Activated effector memory CD4-positive, alpha-beta T cell treated with anti-CD3 and anti-CD28 coated beads, Interleukin-2, amount 50 U/mL, for 16 hours (primary cell): ENCODE results near the gene NFKB1.
"Not testable (repeated sequence)": the region's sequence is repeated elsewhere in the genome, so short reads cannot be mapped to it uniquely, and the experiment has no call there.

Experiments used
- DNase-seq: peaks from one replicate; pipeline ENCODE4 v3.0.0-alpha.2; 2020

The NFKB1 gene, protein sequence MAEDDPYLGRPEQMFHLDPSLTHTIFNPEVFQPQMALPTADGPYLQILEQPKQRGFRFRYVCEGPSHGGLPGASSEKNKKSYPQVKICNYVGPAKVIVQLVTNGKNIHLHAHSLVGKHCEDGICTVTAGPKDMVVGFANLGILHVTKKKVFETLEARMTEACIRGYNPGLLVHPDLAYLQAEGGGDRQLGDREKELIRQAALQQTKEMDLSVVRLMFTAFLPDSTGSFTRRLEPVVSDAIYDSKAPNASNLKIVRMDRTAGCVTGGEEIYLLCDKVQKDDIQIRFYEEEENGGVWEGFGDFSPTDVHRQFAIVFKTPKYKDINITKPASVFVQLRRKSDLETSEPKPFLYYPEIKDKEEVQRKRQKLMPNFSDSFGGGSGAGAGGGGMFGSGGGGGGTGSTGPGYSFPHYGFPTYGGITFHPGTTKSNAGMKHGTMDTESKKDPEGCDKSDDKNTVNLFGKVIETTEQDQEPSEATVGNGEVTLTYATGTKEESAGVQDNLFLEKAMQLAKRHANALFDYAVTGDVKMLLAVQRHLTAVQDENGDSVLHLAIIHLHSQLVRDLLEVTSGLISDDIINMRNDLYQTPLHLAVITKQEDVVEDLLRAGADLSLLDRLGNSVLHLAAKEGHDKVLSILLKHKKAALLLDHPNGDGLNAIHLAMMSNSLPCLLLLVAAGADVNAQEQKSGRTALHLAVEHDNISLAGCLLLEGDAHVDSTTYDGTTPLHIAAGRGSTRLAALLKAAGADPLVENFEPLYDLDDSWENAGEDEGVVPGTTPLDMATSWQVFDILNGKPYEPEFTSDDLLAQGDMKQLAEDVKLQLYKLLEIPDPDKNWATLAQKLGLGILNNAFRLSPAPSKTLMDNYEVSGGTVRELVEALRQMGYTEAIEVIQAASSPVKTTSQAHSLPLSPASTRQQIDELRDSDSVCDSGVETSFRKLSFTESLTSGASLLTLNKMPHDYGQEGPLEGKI

DNA sequence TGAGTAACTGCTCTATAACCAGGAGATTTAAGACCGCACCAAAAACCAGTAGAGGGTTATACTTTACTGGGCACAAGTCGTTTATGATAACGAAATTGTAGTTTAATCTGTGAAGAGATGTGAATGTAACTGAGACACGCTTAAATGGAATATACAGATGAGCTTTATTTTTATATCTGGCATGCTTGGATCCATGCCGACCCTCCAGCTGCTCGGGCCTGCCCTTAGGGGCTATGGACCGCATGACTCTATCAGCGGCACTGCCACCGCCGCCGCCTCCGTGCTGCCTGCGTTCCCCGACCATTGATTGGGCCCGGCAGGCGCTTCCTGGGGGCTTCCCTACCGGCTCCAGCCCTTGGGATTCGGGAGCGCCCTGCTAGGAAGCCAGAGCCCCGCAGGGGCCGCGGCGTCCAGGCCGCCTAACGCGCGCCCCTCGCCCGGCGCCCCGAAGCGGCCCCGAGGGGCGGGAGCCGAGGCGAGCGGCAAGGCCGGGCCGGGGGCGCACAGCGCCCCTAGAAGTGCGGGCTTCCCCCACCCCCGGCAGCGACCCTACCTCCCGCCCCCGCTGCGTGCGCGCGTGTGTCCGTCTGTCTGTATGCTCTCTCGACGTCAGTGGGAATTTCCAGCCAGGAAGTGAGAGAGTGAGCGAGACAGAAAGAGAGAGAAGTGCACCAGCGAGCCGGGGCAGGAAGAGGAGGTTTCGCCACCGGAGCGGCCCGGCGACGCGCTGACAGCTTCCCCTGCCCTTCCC lies at the start of gene NFKB1:
Gene NFKB1, plus strand, starts transcription at position 664 of the 751 bp plus-strand sequence. CDS start 24,160 bp downstream, outside the sequence.
- DNase-seq = peak; percentile 93

DNA sequence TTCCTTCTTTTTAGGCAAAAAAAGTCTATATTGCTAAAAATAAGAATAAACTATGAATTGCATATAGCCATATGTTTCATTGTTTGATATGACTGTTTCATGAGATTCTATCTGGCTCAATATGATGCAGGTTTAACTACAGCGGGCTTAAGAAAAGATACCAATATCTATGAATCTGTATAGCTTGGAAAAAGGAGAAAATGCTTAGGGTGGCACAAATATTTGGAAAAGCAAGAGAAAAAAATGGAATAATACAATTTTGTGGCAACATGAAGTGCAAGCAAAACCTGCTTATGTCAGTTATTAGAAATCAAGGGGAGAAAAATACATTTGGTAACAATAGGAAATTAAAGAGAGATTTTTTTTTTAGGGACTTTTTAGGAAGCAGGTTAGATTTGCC lies 48.3 kb upstream of the NFKB1 start:
- DNase-seq = no peak

DNA sequence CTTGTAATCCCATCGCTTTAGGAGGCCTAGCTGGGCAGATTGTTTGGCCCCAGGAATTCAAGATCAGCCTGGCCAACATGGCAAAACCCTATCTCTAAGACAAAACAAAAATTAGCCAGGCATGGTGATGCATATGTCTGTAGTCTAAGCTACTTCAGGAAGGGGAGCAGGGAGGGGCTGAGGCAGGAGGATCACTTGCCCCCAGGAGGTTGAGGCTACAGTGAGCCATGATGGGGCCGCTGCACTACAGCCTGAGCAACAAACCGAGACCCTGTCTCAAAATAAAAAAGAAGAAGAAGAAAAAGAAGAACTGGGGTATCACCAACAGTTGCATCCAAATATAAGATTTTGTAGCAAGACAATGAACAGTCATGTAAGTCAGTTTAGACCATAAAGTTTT lies 47.3 kb upstream of the NFKB1 start:
- DNase-seq = no peak

DNA sequence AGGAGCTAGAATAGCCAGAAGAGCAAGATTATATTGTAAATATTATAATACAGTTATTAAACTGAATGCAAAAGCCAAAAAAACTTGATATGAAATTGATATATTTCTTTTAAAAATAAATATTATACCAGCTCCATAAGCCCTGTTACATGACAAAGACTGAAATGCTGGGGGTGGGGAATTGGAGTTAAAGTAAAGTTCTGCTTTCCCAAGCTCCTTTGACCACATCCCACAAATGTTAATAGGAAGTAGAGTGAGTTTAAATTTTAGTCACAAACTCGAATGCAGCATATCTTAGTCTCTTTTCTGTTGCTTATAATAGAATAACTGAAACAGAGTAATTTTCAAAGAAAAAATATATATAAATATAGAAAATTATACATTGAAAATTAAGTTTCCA lies 46.9 kb upstream of the NFKB1 start:
- no peak for DNase-seq

DNA sequence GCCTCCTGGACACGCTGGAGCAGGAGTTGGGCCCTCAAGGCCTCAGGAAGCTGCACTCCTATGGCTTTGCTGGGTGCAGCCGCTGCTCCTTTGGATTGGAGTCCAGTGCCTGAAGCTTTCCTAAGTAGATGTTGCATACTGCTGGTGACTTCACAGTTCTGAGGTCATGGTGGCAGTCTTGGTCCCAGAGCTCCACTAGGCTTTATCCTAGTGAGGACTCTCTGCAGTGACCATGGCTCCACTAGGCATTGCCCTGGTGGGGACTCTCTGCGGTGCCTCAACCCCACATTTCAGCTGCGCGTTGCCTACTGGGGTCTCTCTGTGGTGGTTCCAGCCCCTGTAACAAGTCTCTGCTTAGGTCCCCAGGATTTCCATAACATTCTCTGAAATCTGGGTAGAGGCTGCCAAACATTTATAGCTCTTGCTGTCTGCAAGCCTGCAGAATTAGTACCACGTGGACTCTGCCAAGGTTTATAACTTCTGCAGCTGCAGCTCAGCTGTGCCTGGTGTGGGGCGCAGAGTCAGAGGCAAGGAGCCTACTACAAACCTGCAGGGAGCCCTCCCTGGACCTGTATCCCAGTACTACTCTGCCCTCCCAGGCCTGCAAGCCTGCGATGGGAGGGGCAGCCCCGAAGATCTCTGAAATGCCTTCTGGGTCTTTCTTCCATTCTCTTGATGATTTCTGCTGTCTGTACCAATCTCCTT lies 46.0 kb upstream of the NFKB1 start:
- DNase-seq = no peak

DNA sequence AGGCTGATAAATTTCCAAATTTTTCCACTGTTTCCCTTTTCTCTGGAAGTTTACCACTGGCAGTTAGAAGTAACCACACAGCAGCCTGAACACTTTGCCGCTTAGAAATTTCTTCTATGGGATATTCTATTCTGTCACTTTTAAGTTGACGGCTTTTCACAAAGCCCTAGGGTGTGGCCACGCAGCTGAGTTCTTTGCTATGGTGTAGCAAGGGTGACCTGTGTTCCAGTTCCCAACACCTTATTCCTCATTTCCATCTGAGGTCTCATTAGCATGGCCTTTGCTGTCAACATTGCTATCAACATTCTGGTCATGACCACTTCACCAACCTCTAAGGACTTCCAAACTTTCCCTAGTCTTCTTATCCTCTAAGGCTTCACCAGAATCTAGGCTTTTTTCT lies 45.4 kb upstream of the NFKB1 start:
- no peak for DNase-seq

DNA sequence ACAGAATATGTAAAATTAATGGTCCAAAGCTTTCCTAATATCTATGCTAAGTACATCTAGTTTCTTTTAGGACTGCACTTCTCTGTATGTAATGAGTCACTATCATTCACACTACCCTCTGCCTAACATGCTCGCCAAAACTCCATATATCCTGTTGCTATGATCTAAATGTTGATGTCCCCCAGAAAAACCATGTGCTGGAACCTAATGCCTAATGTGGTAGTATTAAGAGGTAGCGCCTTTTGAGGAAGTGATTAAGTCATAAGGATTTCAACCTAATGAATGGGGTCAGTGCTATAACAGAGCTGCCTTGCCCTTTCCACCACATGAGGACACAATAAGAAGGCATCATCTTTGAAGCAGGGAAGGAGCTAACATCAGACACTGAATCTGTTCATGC lies 34.9 kb upstream of the NFKB1 start:
- DNase-seq = no peak

DNA sequence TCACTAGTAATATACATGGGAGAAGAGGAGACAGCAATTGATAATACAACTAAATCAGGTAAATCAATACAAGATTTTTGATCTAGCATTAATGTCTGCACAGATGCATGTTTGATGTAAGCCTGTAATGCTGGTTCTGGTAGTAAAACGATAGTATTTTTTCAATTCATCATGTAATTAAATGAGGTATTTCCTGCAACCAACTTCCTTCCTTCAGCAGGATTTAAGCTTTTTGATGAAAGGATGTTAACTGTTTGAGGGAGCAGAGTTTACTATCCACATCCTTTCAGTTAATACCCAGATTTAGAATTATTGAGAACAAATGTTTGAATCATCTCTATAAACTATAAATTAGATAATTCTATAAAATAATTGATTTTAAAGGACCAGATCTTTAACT lies 31.4 kb upstream of the NFKB1 start:
- no peak for DNase-seq

DNA sequence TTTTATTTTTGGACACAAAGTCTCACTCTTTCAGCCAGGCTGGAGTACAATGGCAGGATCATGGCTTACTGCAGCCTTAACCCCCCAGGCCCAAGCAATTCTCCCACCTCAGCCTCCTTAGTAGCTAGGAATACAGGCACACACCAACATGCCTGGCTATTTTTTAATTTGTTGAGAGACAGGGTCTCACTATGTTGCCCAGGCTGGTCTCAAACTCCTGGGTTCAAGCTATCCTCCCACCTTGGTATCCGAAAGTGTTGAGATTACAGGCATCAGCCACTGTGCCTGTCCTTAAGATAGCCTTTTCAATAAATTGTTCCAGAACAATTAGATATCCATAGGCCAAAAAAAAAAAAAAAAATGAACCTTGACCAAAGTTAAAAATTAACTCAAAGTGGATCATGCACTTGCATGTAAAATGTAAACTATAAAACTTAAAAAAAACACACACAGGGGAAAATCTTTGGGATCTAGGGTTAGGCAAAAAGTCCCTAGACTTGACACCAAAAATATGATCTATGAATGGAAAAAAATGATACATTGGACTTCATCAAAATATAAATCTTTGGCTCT lies 28.6 kb upstream of the NFKB1 start:
- DNase-seq = no peak

DNA sequence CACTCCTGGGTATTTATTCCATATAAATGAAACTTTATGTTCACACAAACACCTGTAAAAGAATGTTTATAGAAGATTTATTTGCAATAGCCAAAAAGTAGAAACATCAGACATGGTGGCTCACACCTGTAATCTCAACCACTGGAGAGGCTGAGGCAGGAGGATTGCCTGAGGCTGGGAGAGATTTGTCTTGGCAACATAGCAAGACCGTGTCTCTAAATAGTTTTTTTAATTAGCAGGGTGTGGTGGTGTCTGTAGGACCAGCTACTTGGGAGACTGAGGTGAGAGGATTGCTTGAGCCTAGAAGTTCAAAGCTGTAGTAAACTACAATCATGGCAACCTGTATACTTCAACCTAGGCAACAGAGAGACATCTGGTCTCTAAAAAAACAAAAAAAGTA lies 27.7 kb upstream of the NFKB1 start:
- no peak for DNase-seq

DNA sequence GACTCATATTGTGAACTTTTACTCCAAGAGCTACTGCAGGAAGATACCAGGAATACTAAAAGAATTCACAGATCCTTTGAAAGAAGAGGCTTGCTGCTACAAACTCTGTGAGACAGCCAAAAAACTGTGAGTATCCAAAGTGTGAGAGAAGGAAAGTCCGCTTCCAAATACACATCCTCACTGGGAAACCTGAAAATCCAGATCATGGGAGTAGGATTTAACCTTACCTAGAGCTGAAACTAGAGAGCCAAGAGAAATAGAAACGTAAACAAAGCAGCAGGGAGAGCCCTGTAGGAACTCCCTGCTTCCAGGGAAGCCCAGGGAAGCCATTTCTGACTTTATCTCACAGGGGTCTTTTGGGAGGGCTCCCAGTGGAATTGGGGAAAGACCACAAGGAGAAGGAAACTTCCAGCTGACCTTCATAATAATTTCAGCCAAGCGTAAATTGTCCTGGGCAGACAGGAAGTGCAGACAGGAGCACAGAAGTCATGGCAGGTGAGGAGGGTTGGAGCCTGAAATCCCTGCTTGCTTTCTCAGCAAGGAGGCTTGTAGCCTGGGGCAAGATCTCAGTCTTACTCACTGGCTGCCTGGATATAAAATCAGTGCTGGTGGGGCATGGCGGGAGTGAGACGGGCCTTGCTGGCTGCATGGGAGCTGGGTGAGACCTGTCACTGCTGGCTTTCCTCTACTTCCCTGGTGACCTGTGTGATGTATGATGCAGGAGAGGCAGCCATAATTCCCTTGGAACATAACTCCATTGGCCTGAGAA lies 26.2 kb upstream of the NFKB1 start:
- DNase-seq = no peak

DNA sequence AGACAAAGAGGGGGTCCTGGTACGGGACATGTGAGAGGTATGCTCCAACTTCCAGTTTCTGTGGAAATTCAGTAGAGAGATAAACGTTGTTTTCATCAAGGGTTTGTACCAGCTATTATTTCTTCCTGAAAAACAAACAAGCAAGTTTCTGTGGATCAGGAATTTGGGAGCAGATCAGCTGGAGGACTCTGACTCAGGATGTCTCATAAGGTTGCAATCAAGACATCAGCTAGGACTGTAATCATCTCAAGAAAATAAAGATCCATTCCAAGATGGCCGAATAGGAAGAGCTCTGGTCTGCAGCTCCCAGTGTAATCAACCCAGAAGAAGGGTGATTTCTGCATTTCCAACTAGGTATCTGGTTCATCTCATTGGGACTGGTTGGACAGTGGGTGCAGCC lies 23.5 kb upstream of the NFKB1 start:
- no peak for DNase-seq

DNA sequence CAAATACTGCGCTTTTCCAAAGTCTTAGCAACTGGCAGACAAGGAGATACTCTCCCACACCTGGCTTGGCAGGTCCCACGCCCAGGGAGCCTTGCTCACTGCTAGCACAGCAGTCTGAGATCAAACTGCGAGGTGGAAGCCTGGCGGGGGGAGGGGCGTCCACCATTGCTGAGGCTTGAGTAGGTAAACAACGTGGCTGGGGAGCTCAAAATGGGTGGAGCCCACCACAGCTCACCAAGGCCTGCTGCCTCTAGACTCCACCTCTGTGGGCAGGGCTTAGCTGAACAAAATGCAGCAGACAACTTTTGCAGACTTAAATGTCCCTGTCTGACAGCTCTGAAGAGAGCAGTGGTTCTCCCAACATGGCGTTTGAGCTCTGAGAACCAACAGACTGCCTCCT lies 23.0 kb upstream of the NFKB1 start:
- no peak for DNase-seq

DNA sequence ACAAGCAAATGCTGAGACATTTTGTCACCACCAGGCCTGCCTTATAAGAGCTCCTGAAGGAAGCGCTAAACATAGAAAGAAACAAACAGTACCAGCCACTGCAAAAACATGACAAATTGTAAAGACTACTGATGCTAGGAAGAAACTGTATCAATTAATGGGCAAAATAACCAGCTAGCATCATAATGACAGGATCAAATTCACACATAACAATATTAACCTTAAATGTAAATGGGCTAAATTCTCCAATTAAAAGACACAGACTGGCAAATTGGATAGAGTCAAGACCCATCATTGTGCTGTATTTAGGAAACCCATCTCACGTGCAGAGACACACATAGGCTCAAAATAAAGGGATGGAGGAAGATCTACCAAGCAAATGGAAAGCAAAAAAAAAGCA lies 21.3 kb upstream of the NFKB1 start:
- DNase-seq = not testable (repeated sequence)

DNA sequence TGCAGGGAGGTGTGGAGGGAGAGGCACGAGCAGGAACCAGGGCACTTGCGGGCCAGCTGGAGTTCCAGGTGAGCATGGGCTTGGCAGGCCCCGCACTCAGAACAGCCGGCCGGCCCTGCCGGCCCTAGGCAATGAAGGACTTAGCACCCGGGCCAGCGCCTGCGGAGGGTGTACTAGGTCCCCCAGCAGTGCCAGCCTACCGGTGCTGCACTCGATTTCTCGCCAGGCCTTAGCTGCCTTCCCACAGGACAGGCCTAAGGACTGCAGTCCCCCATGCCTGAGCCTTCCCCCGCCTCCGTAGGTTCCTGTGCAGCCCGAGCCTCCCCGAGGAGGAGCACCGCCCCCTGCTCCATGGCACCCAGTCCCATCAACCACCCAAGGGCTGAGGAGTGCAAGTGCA lies 18.0 kb upstream of the NFKB1 start:
- no peak for DNase-seq

DNA sequence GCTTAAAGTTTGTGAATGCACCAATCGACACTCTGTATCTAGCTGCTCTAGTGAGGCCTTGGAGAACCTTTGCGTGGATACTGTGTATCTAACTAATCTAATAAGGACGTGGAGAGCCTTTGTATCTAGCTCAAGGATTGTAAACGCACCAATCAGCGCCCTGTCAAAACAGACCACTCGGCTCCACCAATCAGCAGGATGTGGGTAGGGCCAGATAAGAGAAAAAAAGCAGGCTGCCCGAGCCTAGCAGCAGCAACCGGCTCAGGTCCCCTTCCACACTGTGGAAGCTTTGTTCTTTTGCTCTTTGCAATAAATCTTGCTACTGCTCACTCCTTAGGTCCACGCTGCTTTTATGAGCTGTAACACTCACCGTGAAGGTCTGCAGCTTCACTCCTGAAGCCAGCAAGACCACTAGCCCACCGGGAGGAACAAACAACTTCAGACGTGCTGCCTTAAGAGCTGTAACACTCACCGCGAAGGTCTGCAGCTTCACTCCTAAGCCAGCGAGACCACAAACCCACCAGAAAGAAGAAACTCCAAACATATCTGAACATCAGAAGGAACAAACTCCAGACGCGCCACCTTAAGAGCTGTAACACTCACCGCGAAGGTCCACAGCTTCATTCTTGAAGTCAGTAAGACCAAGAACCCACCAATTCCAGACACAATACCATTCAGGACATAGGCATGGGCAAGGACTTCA lies 17.0 kb upstream of the NFKB1 start:
- not testable (repeated sequence) for DNase-seq

DNA sequence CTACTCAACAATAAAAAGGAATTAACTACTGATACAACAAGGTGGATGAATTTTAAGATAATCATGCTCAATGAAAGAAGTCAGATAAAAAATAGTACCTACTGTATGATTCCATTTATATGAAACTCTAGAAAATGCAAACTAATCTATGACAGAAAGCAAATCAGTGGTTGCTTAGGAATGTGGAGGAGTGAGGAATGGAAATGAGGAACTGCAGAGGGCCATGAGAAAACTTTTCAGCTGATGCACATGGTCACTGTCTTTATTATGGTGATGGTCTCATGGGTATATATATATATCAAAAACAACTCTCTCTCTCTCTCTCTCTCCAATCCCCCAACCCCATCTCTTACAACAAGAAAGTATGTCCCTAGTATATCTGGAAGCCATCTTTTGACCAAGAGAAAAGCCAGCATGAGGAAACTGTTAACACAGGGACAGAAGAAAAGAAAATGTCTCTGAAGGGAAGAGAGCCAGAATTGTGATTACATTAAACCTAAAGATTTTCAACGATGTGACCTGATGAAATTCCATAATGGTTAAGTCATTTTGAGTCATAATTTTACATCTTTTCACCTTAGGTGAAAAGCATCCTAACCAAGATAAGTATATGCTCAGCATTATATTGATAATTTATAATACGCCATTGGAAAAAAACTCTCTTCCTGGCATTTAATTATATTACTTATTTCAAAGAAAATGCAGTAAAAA lies 8.5 kb upstream of the NFKB1 start:
- no peak for DNase-seq

DNA sequence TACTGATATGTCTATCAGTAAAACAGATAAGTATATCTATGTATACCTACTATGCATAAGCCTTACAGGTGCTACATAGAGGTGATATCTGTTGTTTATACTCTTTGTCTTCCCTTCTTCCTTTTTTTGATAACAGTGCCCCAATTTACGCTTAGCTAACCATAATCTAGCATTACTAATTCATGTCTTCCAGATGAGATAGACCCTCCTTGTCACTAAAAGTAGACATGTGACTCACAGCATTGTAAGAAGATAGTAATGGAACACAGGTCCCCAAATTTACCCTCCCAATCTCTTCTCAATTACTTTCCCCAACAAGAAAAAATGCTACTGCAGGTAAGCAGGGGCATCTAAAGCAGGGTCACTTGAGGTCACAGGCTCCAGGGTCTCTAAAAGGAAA lies 7.9 kb upstream of the NFKB1 start:
- DNase-seq = no peak

DNA sequence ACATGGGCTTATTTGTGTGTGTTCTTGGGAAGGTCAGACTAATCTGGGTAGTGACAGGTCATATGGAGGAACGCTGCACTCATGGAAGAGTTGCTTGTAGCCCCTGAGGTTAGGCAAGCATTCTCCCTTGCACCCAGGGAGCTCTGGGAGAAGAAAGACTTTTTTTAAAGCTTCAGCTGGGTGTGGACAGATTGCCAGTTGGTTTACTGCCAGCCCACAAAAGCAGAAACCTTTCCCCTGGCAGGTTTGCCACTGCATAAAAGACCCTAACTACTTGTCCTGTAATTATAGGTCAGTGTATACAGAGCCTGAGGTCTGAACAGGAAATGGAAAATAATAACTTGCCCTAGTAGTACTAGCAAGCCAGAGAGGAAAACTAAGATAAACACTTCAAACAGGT lies 7.4 kb upstream of the NFKB1 start:
- DNase-seq = no peak

DNA sequence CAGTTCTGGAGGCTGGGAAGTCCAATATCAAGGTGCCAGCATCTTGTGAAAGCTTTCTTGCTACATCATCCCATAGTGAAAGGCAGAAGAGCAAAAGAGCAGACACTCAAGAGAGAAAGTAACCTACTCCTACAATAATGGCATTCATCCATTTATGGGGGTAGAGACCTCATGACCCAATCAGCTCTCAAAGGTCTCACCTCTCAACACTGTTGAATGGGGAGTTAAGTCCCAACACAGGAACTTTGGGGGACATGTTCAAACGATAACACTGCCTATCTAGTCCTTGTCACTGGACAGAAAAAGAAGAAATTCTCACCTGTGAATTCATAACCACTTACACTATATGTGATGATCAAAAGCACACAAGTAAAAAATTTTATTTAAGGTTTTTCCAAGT lies 6.6 kb upstream of the NFKB1 start:
- DNase-seq = no peak
